H1 (cell line): ENCODE data around the gene H2BK1. TPM values are rescaled to one million over a fixed set of nuclear protein-coding genes. Genes with fewer than 3 reads are reported as not detected.

Experiments used
- CTCF ChIA-PET: fragments of 300-600 bp; sonication (Branson Sonifier 250); formaldehyde crosslinking; loops from one replicate; lab custom pipeline; 2021; ENCODE audit not compliant: partially characterized antibody; lab: Charles Lee
- POLR2A ChIA-PET: fragments of 300-600 bp; sonication (Branson Sonifier 250); formaldehyde crosslinking; loops from one replicate; lab custom pipeline; 2021; ENCODE audit warnings: inconsistent platforms; ENCODE audit not compliant: partially characterized antibody; lab: Charles Lee
- DNase-seq, 2 experiments: peaks; one replicate each; pipeline versions ENCODE4 v3.0.0 to v3.0.0-alpha.2; 2010 to 2022; ENCODE audit warnings: low spot score in 2 of 2, low read depth in 1 of 2, mixed read lengths in 1 of 2
- FAIRE-seq: peaks from 2 replicates; lab custom pipeline; 2011; peaks lifted over from hg19 to GRCh38; lab: Jason Lieb, UNC
- H2AFZ ChIP-seq: 2 replicates; pipeline ENCODE4 v1.8.1; 2012; ENCODE audit warnings: low read length, inconsistent platforms
- H2AK5ac ChIP-seq: 2 replicates; pipeline ENCODE4 v1.6.1; 2013; ENCODE audit warnings: low read depth, low read length
- H2BK120ac ChIP-seq: replicated peaks from 2 replicates; pipeline ENCODE3; 2013; ENCODE audit warnings: low read depth, low read length, inconsistent platforms
- H2BK12ac ChIP-seq: 2 replicates; pipeline ENCODE4 v1.6.1; 2013; ENCODE audit warnings: low read depth, low read length
- H2BK15ac ChIP-seq: 2 replicates; pipeline ENCODE4 v1.6.1; 2013; ENCODE audit warnings: low read length
- H2BK20ac ChIP-seq: 2 replicates; pipeline ENCODE4 v1.6.1; 2013; ENCODE audit warnings: low read length
- H2BK5ac ChIP-seq: 2 replicates; pipeline ENCODE4 v1.6.1; 2013; ENCODE audit warnings: low read depth, low read length
- H3K14ac ChIP-seq: 2 replicates; pipeline ENCODE4 v1.6.1; 2013; ENCODE audit warnings: inconsistent platforms; ENCODE audit not compliant: insufficient read length
- H3K18ac ChIP-seq: 2 replicates; pipeline ENCODE4 v1.6.1; 2013; ENCODE audit warnings: low read length; ENCODE audit errors: extremely low read depth
- H3K23ac ChIP-seq: 2 replicates; pipeline ENCODE4 v1.6.1; 2013; ENCODE audit warnings: inconsistent platforms; ENCODE audit not compliant: insufficient read length
- H3K23me2 ChIP-seq: 2 replicates; pipeline ENCODE4 v1.6.1; 2013; ENCODE audit warnings: low read depth, low read length
- H3K27ac ChIP-seq: 2 replicates; pipeline ENCODE4 v1.6.1; 2011; ENCODE audit warnings: low read depth, low read length, inconsistent platforms
- H3K27me3 ChIP-seq, 4 experiments: replicated peaks in 1 of 4; 1 replicate in 1 of 4; 2 replicates in 3 of 4; pipeline versions ENCODE4 v1.6.1 to v1.8.1; 2011 to 2013; ENCODE audit warnings: low read length in 3 of 4, mild to moderate bottlenecking in 3 of 4, inconsistent platforms in 2 of 4, mixed read lengths in 2 of 4, moderate library complexity in 1 of 4; ENCODE audit not compliant: control insufficient read depth in 3 of 4, insufficient read depth in 3 of 4; ENCODE audit errors: extremely low read depth in 1 of 4
- H3K36me3 ChIP-seq, 4 experiments: 2 replicates each; pipeline versions ENCODE4 v1.6.1 to v1.8.1; 2011 to 2013; ENCODE audit warnings: mild to moderate bottlenecking in 4 of 4, low read length in 3 of 4, moderate library complexity in 2 of 4, control low read depth in 1 of 4, inconsistent platforms in 1 of 4; ENCODE audit not compliant: insufficient read depth in 4 of 4, control insufficient read depth in 2 of 4
- H3K4ac ChIP-seq: replicated peaks from 2 replicates; pipeline ENCODE3; 2013; ENCODE audit warnings: low read length, low read depth, mixed read lengths, inconsistent platforms; ENCODE audit not compliant: insufficient read length
- H3K4me1 ChIP-seq, 4 experiments: replicated peaks in 1 of 4; 1 replicate in 1 of 4; 2 replicates in 3 of 4; pipeline versions ENCODE4 v1.6.1 to v1.8.1; 2011 to 2013; ENCODE audit warnings: low read length in 3 of 4, inconsistent platforms in 2 of 4, mixed read lengths in 1 of 4; ENCODE audit not compliant: insufficient read depth in 4 of 4, control insufficient read depth in 3 of 4
- H3K4me2 ChIP-seq, 2 experiments: 2 replicates each; pipeline versions ENCODE4 v1.6.1 to v1.8.1; 2011 to 2013; ENCODE audit warnings: low read depth in 2 of 2, low read length in 2 of 2, control low read depth in 1 of 2, inconsistent platforms in 1 of 2, mild to moderate bottlenecking in 1 of 2; ENCODE audit not compliant: insufficient read depth in 1 of 2
- H3K4me3 ChIP-seq, 4 experiments: fragments of 200-600, 300-600 bp in 1 of 4; sonication (generic), shearing (Covaris generic), sonication (Bioruptor Twin) in 1 of 4; 2 replicates each; pipeline versions ENCODE4 v1.5.1 to v1.8.1; 2011 to 2016; ENCODE audit warnings: low read length in 4 of 4, low read depth in 3 of 4, control low read depth in 2 of 4, inconsistent platforms in 2 of 4, mild to moderate bottlenecking in 2 of 4, mixed read lengths in 1 of 4, moderate library complexity in 1 of 4; ENCODE audit not compliant: insufficient read depth in 2 of 4; ENCODE audit errors: extremely low read depth in 1 of 4
- H3K56ac ChIP-seq: replicated peaks from 2 replicates; pipeline ENCODE3; 2013; ENCODE audit warnings: low read depth, mild to moderate bottlenecking, mixed read lengths, low read length, inconsistent platforms; ENCODE audit not compliant: insufficient read length
- H3K79me1 ChIP-seq: 2 replicates; pipeline ENCODE4 v1.6.1; 2013; ENCODE audit warnings: low read depth, low read length, control low read depth
- H3K79me2 ChIP-seq, 2 experiments: 2 replicates each; pipeline versions ENCODE4 v1.6.1 to v1.8.1; 2012 to 2013; ENCODE audit warnings: low read length in 2 of 2, mild to moderate bottlenecking in 2 of 2, inconsistent platforms in 1 of 2; ENCODE audit not compliant: insufficient read depth in 2 of 2, control insufficient read depth in 1 of 2
- H3K9ac ChIP-seq, 4 experiments: replicated peaks in 1 of 4; 1 replicate in 1 of 4; 2 replicates in 3 of 4; pipeline versions ENCODE4 v1.6.1 to v1.8.1; 2011 to 2013; ENCODE audit warnings: low read depth in 3 of 4, low read length in 3 of 4, control low read depth in 2 of 4, mild to moderate bottlenecking in 2 of 4, moderate library complexity in 2 of 4, inconsistent platforms in 1 of 4; ENCODE audit errors: extremely low read depth in 1 of 4
- H3K9me3 ChIP-seq, 2 experiments: 2 replicates each; pipeline versions ENCODE4 v1.6.1 to v1.8.1; 2012 to 2013; ENCODE audit warnings: mild to moderate bottlenecking in 2 of 2, moderate library complexity in 2 of 2, control low read depth in 1 of 2, inconsistent platforms in 1 of 2, low read depth in 1 of 2, low read length in 1 of 2, mixed read lengths in 1 of 2; ENCODE audit not compliant: insufficient read depth in 2 of 2
- H4K20me1 ChIP-seq, 2 experiments: replicated peaks in 1 of 2; 2 replicates each; pipeline versions ENCODE3 to v1.8.1; 2011 to 2013; ENCODE audit warnings: inconsistent platforms in 2 of 2, low read length in 2 of 2, mild to moderate bottlenecking in 1 of 2; ENCODE audit not compliant: insufficient read depth in 2 of 2, control insufficient read depth in 1 of 2
- H4K5ac ChIP-seq: 2 replicates; pipeline ENCODE4 v1.6.1; 2013; ENCODE audit warnings: low read length, low read depth, mixed read lengths, inconsistent platforms; ENCODE audit not compliant: insufficient read length
- H4K8ac ChIP-seq: 2 replicates; pipeline ENCODE4 v1.8.0; 2013; ENCODE audit warnings: mild to moderate bottlenecking, moderate library complexity, low read length, inconsistent platforms; ENCODE audit not compliant: insufficient read depth; ENCODE audit errors: extremely low read depth
- H4K91ac ChIP-seq: replicated peaks from 2 replicates; pipeline ENCODE3; 2013; ENCODE audit warnings: low read length, mixed read lengths, inconsistent platforms; ENCODE audit not compliant: insufficient read length
- E2F6 ChIP-seq: IDR thresholded peaks from 2 replicates; pipeline ENCODE4 v1.6.1; 2012; ENCODE audit warnings: inconsistent platforms
- RAD21 ChIP-seq, 2 experiments: IDR thresholded peaks in 1 of 2; conservative IDR thresholded peaks in 1 of 2; 2 replicates each; pipeline ENCODE4 v1.6.1; 2011; ENCODE audit warnings: low read depth in 2 of 2, low read length in 2 of 2, improper control_type of control experiment in 1 of 2, inconsistent platforms in 1 of 2, mild to moderate bottlenecking in 1 of 2, moderate library complexity in 1 of 2
- SP1 ChIP-seq: IDR thresholded peaks from 2 replicates; pipeline ENCODE4 v1.6.1; 2011; ENCODE audit warnings: low read depth, low read length
- SP2 ChIP-seq: IDR thresholded peaks from 2 replicates; pipeline ENCODE4 v1.6.1; 2012; ENCODE audit warnings: mild to moderate bottlenecking, low read length, inconsistent platforms
- SP4 ChIP-seq: IDR thresholded peaks from 2 replicates; pipeline ENCODE4 v1.6.1; 2012; ENCODE audit warnings: low read length, inconsistent platforms
- TAF1 ChIP-seq: IDR thresholded peaks from 2 replicates; pipeline ENCODE4 v1.6.1; 2011; ENCODE audit warnings: mild to moderate bottlenecking, low read depth, low read length
- TCF12 ChIP-seq: IDR thresholded peaks from 2 replicates; pipeline ENCODE4 v1.6.1; 2011; ENCODE audit warnings: low read depth, mild to moderate bottlenecking, low read length
- WGBS, 2 experiments: shearing (Covaris generic) in 1 of 2; methylation state at CpG; one replicate each; pipeline versions ENCODE4 v1.1.6 to v1.1.7; 2013 to 2015; ENCODE audit warnings: low lambda C conversion rate in 2 of 2, mixed read lengths in 2 of 2, inconsistent platforms in 1 of 2, low coverage in 1 of 2, missing lambda C conversion rate in 1 of 2; ENCODE audit not compliant: insufficient replicate concordance in 2 of 2, insufficient coverage in 1 of 2, insufficient read length in 1 of 2; ENCODE audit errors: extremely low coverage in 1 of 2, missing lambda C conversion rate in 1 of 2; 5-methylcytosine and 5-hydroxymethylcytosine counted together
- polyA plus RNA-seq, 7 experiments: library from polyadenylated mRNA; depleted of rRNA in 3 of 7; stranded (reverse) in 5 of 7; unstranded in 2 of 7; fragments of >200 nt in 5 of 7; fragments of 200-250 nt in 2 of 7; gene quantifications; 1 replicate in 5 of 7; 2 replicates in 1 of 7; 4 replicates in 1 of 7; pipeline versions ENCODE4 v1.2.1 to v1.2.3, GENCODE V29; 2011 to 2013; ENCODE audit warnings: missing spikeins in 2 of 7, mixed read lengths in 2 of 7
- total RNA-seq: library from RNA; stranded (reverse); fragmentation: NEBNext Ultra II Directional; extraction: Animal tissue kit (Norgen Biotek cat#: 25700); gene quantifications from 2 replicates; pipeline ENCODE4 v1.2.1, GENCODE V29; 2021

Gene H2BK1
- total and polyA plus RNA-seq, 2 of the 8 experiments (the other 6 are each of a cell fraction or from before 2014, with no cell fraction given), result not detected

DNA sequence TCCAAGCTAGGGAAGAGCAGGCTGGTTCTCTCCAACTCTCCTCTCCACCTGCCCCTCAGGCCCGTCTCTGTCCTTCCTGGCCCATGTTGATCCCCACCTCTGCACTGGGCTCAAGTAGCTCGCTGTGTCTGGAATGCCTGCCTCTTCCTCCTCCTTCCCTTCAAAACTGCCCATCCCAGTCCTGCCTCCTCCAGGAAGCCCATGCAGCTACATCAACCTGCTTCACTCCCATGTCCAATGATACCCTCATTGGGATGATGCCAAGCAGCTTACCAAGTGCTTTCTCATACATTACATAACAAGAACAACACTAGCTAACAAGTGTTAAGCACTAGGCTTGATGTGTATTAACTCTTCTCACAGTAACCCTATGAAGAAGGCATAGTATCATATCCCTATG lies 31.5 kb downstream of the H2BK1 start:
- Histone ChIP-seq H3K9me3 (peaks cover 1 to 10% of the 10 kb centered on the region in 2 experiments; a peak in 2 of 4 replicates), H3K27ac (no peak overlapping the region), H2BK20ac (no peak overlapping the region), H2BK120ac (no peak overlapping the region), H4K5ac (no peak overlapping the region), H3K23me2 (no peaks in the 10 kb centered on the region), H2BK15ac (no peak overlapping the region), H3K36me3 (peaks cover 0 to 5% (median 0%) of the 10 kb centered on the region in 4 experiments; a peak in 1 of 8 replicates), H2AK5ac (no peak overlapping the region), H3K4ac (no peak overlapping the region), H3K4me1 (no peaks in the 10 kb centered on the region; a peak in 1 of 7 replicates), H3K27me3 (peaks cover 6 to 20% (median 19%) of the 10 kb centered on the region in 4 experiments), H3K79me1 (no peaks in the 10 kb centered on the region), H3K18ac (no peak overlapping the region), H2BK12ac (no peak overlapping the region), H2AFZ (no peak overlapping the region), H2BK5ac (no peak overlapping the region), H3K23ac (no peak overlapping the region), H3K4me3 (no peak overlapping the region), H3K79me2 (no peaks in the 10 kb centered on the region), H4K8ac (peak overlapping the region; percentile 63; the same call in 1 of the 2 replicates), H4K91ac (no peak overlapping the region), H3K56ac (no peak overlapping the region), H3K9ac (no peak overlapping the region), H3K14ac (no peak overlapping the region), H4K20me1 (peaks cover 0 to 1% of the 10 kb centered on the region in 2 experiments), H3K4me2 (no peak overlapping the region)
- TF ChIP-seq TCF12 (no peak), E2F6 (no peak), TAF1 (no peak), RAD21 (IDR thresholded peaks at IDR 0.05 in 1 of 2, conservative IDR thresholded peaks at IDR 0.05 in 1 of 2; ENCODE audit: low read depth in 2 of 2, low read length in 2 of 2) (no peak), SP4 (no peak), SP2 (no peak), SP1 (no peak)
- DNase-seq (no peak), FAIRE-seq (no peak)
- POLR2A ChIA-PET, result interaction anchor here (0.6 kb wide), 1 partner anchor 38 kb away, joined by 3 read pairs; no protein-coding TSS in a partner anchor
- CTCF ChIA-PET, result interaction anchor here (0.5 to 7.4 kb wide), 12 partner anchors 9 to 167 kb away, joined by 3 to 52 read pairs (median 4); no protein-coding TSS in a partner anchor
- 72% methylated on average over 2 of the region's 2 CpGs; no CpG with 5 or more reads in 1 of the 2 experiments for WGBS, 2 experiments
